Stimulated activated CD4-positive, alpha-beta T cell treated with anti-CD3 and anti-CD28 coated beads, Interleukin-4, amount 100 ng/mL, for 4 hours (primary cell): Measurements from ENCODE around the gene OR2T33.
"Not testable (repeated sequence)": the region's sequence is repeated elsewhere in the genome, so short reads cannot be mapped to it uniquely, and the experiment has no call there.

ENCODE experiments used
- DNase-seq, 2 experiments: peaks; one replicate each; pipeline ENCODE4 v3.0.0-alpha.2; 2020

Gene OR2T33

GRCh38 chr1:248277876-248278275, at the start of gene OR2T33:
Gene OR2T33, minus strand, starts transcription at chr1:248277976. Its CDS starts 4,162 bp downstream, at chr1:248273814.
- no peak for DNase-seq

DNA sequence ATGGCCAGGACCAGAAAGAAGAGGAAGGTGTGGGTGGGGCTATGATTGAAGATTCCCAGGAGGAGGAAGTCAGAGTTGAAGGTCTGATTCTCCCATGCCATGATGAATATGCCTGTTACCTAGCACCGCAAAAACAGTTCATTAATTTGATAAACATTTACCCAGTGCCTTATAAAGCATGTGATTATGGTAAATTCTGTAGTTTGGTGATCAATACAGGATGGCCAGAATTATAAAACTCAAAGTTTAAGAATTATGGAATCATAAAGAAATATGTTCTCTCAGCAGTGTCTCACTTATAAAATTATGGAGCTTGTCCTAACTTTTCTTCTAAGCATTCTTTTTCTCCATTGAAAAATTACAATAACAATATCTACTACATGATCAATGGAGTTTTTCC, 46.7 kb upstream of the OR2T33 start, which contains the start of gene OR2M7:
Gene OR2M7 (minus strand): TSS at position 101 of the 400 bp plus-strand sequence. CDS start 0 bp downstream, at position 101.
- DNase-seq, result no peak

GRCh38 chr1:248316796-248317195, 39.0 kb upstream of the OR2T33 start:
- DNase-seq, result no peak

DNA sequence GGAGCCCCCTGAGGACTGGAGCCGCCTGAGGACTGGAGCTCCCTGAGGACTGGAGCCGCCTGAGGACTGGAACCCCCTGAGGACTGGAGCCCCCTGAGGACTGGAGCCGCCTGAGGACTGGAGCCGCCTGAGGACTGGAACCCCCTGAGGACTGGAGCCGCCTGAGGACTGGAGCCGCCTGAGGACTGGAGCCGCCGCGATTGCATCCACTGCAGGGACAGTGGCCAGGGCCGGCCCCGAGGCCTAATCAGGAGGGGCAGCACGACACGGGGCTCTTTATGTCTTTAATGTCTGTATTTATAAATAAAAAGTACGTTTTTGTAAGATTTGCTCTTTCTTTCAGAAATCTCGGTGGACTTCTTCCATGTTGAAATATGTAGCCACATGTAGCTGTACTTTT, 29.0 kb upstream of the OR2T33 start:
- not testable (repeated sequence) for DNase-seq

DNA sequence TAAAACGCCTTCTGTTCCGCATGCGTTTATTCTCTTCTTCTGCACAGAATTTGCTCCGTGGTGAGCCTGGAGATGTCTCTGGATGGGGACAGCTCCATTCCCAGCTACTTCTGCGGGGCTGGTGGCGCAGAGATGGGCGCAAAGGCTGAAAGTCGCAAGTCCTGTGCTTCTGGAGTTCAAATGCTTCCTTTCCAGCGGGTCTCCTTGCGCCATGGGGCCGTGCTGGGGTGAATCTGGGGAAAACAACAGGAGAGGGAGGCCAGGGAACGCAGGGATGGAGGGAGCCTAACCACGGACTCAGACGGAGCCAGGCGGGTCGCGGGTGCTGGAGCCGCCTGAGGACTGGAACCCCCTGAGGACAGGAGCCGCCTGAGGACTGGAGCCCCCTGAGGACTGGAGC, 28.3 kb upstream of the OR2T33 start:
- DNase-seq, result no peak

DNA sequence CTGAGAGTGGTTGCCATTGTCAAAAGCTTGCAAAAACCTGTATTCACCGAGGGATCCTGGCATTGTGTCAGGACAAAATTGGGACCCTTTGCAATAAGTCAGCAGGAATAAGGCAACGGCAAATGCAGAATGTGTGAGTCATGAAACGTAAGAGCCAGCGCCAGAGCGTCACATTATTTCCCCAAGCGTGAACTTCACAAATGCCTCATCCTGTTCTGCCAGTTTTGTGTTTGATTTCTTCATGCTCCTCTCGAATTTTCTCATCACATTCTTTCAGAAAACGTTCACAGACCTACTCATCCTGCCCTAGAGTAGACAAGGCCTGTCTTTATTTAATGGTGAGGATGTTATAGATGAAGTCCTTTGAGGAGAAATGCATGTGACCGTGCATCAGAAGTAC, 27.9 kb upstream of the OR2T33 start:
- DNase-seq, result not testable (repeated sequence)

DNA sequence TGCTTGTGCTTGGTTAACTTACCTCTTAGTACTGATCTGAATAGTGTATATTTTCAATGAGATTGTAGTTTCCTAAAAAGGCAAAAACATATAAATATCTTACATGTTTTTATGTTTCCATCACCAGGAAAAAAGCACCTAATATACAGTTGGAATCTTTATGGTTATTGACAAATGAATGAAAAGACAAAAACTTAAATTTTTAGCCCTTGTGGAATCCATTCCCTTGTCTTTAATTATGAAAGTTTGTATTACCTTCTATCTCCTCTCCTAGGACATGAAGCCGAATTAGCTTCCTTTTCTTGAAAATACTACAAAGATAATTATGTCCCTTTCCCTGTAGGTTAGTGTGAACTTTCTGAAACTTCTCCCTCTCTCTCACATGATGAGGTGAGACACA, 25.5 kb upstream of the OR2T33 start, which contains the start of gene OR2T12:
Gene OR2T12 (minus strand): TSS at position 101 of the 400 bp plus-strand sequence. CDS start 7,846 bp downstream, outside the sequence.
- no peak for DNase-seq

GRCh38 chr1:248288391-248288790, 10.6 kb upstream of the OR2T33 start:
- DNase-seq, result no peak

- not testable (repeated sequence) for DNase-seq
Measured at GRCh38 chr1:248273225-248273624, 4.6 kb downstream of the OR2T33 start.

DNA sequence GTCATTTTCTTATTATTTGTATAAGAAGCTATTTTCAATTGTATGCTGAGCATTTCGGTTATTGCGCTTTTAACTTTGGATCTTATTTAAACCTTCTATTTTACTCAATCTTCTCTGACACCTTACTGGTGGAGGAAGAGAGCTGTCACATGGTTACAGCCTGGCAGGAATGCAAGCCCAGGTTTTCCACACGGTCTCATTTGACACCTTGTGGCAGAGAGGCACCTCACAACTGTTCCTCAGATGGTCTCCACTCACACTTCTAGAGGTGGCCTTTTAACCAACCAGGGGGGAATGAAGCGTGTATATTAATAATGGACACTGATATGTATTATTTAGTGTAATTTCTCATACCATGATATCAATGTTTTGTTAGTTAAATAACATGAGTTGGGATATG, 9.6 kb downstream of the OR2T33 start:
- DNase-seq, result no peak

GRCh38 chr1:248259309-248259708, 18.5 kb downstream of the OR2T33 start:
- DNase-seq, result not testable (repeated sequence)

- DNase-seq, result peak in 1 of 2 experiments; percentile 2
Measured at GRCh38 chr1:248243204-248243603, 34.6 kb downstream of the OR2T33 start.

- DNase-seq, result no peak
Measured at GRCh38 chr1:248239478-248239877, 38.3 kb downstream of the OR2T33 start.

- no peak for DNase-seq
Measured at GRCh38 chr1:248231117-248231516, 46.7 kb downstream of the OR2T33 start, which contains the start of gene OR2M4. Gene OR2M4, plus strand, starts transcription at chr1:248231417. Its CDS starts 7,512 bp downstream, at chr1:248238929.

GRCh38 chr1:248229360-248229908, 48.3 kb downstream of the OR2T33 start:
- no peak for DNase-seq

GRCh38 chr1:248225537-248225936, 52.2 kb downstream of the OR2T33 start:
- no peak for DNase-seq
